ENCODE measurements around the gene CPNE9.
A peak's percentile ranks its signal among the peaks of the same experiment; 100 is the strongest.
"Not testable (repeated sequence)": the region's sequence is repeated elsewhere in the genome, so short reads cannot be mapped to it uniquely, and the experiment has no call there.

The CPNE9 gene

DNA sequence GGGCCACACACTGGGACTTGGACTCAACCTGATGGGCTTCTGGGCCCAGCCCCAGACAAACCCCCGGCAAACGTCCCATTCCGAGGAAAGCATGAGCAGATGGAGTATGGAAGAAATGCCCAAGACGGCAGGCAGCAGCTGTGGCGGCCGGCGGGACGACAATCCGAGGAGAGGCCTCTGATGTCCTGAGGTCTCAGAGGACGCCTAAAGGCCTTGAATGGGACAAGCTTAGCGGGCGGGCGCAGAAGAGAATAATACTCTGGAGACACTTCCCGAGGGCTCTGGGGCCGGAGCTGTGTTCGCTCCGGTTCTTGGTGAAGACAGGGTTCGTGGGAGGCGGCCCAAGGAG, 45.6 kb downstream of the CPNE9 start:
- DNase-seq = peak in 1 of 2 experiments; percentile 74

DNA sequence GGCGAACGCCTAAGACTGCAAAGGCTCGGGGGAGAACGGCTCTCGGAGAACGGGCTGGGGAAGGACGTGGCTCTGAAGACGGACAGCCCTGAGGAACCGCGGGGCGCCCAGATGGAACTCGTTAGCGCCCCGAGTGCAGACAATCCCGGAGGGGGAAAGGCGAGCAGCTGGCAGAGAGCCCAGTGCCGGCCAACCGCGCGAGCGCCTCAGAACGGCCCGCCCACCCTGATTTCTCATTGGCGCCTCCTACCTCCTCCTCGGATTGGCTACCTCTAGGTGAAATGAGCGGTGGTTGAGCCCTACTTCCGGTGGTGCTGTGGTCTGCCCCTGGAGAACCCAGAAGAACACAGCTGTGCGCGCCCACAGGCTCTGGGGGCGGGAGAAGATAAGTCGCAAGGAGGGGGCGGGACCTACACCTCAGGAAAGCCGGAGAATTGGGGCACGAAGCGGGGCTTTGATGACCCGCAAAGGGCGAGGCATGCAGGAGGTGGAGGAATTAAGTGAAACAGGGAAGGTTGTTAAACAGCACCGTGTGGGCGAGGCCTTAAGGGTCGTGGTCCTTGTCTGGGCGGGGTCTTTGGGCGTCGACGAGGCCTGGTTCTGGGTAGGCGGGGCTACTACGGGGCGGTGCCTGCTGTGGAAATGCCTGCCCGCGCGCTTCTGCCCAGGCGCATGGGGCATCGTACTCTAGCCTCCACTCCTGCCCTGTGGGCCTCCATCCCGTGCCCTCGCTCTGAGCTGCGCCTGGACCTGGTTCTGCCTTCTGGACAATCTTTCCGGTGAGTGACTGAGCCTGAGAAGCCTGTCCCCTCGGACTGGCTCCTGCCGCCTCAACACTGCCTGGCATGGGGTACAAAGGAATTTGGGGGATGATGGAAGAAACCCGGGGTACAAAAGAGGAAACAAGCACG, 46.3 kb downstream of the CPNE9 start, which contains the start of gene OGG1:
TSS of gene OGG1 (plus strand) at position 308 of the 911 bp plus-strand sequence. CDS start at position 643, 335 bp downstream.
- peak; percentile 99 to 100 for DNase-seq

DNA sequence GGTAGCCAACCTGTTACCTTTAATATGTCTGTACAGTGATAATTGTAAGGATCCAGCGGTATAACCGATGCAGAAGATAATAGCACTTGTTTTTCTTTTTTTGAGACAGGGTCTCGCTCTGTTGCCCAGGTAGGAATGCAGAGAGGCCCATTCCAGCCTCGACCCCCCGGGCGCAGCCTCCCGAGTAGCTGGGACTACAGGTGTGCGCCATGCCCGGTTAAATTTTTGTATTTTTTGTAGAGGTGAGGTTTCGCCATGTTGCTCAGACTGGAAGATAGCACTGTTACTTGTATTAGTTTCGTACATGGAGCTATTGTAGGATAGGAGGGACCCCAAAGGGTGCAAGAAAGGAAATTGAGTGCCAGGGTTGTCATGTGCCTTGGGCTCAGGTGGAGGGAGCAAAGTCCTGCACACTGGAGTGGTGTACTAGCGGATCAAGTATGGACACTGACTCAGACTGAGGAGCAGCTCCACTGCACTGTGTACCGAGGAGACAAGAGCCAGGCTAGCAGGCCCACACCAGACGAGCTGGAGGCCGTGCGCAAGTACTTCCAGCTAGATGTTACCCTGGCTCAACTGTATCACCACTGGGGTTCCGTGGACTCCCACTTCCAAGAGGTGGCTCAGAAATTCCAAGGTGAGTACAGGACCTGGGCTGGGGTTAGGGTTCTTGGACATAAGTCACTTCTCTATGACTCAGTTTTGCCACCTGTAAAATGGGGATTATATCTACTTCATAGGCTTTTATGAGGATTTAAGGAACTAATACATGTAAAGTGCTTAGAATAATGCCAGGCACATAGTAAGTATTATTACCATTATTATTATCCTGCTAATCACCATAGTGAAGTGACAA, 47.2 kb downstream of the CPNE9 start:
- DNase-seq = peak in 1 of 2 experiments; percentile 24

DNA sequence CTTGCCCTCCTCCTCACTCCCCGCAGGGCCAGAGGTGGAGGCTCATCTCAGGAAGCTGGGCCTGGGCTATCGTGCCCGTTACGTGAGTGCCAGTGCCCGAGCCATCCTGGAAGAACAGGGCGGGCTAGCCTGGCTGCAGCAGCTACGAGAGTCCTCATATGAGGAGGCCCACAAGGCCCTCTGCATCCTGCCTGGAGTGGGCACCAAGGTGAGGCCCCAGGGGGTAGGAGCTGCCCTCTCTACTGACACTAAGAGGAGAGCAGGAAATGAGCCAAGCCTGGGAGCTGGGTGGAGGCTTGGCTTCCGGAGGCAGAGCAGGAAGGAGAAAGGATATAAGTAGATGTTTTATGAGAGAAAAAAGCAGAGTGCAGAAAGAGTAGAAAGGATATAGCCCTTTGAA, 51.0 kb downstream of the CPNE9 start:
- peak in 1 of 2 experiments; percentile 43 for DNase-seq

DNA sequence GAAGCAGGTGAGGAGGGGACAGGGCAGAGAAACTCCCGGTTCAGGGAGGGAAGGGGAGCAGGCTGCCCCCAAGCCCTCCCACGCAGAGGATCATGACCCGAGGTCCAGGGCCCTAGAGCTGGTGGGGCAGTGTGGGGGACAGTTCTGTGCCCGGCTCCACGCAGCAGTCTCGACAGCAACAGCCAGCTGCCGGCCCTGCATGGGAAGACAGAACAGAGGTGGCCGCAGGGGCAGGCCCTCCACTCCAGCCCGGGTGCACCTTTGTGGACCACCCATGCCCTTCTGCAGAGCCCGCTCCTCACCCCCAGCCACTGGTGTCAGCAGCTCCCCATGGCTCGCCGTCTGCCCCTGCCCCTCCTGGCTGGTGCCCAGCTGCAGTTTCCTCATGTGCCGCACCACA, 53.8 kb downstream of the CPNE9 start:
- no peak for DNase-seq

DNA sequence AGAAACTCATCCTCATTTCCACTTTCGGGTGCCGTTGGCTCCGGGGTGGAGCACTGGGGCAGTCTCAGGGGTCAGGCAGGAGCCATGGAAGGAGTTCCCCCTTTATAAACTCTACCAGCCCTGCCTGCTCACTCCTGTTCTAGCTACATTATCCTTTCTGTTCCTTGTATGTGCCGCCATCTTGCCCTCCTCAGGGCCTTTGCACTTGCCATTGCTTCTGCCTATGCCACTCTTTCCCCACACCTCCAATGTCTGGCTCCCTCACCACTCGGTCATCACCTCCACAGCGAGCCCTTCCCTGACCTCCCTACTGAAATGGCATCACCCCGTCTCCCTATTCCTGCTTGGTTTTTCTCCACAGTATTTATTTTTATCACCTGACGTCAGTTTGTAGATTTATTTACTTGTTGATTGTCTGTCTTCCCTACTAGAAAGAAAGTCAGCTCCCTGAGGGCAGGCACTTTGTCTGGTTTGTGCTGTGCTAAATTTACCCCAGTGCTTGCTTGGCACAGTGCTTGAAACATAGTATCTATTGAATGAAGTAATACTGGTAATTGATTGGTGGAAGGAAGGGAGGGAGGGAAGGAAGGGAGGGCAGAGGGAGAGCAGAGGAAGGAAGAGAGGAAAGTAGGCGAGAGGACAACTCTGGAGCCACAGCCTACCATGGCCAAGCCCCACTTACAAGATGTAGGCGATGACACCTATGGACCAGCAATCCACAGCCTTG, 57.3 kb downstream of the CPNE9 start:
- no peak for DNase-seq

DNA sequence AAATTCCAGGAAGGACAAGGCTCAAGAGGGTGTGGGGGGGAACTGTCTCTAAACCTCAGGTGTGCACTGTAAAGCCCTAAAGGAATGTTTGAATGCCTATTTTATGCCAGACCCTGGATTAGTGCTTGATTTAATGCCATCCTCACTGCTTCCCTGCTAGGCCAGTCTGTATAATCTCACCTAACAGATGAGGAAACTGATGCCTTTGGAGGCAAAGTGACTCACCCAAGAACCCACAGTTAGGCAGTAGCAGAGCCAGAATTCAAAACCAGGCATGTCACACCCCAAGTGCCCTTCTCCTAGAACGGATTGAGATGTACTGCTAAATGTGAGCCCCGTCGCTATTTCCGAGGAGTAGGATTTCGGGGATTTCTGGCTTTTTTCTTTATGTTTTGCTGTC, 58.3 kb downstream of the CPNE9 start:
- DNase-seq = no peak

DNA sequence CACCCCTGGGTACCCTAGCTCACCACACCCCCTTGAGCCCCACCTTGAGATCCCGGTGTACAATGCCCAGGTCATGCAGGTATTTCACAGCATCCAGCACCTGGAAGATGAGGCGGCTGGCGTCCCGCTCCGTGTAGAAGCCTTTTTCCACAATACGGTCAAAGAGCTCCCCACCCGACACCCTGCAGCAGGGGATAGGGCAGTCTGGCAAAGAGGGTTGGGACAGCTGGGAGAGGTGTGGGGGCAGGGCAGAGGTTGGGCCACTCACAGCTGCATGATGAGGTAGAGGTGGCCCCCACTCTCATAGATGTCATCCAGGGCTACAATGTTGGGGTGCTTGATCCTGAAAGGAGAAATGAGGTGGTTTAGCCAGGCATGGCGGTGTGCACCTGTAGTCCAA, 59.2 kb downstream of the CPNE9 start:
- DNase-seq = no peak

DNA sequence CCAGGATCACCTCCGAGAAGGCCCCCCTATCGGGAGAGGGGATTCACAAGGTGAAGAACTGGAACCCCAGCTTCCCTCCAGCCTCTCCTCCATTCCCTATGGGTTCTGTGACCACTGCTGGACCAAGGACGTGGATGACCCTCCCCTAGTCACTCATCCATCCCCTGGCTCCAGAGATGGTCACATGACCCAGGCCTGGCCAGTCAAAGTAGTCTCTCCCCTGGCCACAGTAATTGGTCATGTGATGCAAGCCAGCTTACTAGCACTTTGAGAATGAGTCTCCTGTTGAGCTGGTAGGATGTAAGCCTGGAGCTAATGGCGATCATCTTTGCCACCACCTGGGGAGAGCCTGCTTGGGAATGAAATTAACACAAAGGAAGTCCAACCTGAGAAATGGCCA, 62.2 kb downstream of the CPNE9 start:
- DNase-seq = no peak

DNA sequence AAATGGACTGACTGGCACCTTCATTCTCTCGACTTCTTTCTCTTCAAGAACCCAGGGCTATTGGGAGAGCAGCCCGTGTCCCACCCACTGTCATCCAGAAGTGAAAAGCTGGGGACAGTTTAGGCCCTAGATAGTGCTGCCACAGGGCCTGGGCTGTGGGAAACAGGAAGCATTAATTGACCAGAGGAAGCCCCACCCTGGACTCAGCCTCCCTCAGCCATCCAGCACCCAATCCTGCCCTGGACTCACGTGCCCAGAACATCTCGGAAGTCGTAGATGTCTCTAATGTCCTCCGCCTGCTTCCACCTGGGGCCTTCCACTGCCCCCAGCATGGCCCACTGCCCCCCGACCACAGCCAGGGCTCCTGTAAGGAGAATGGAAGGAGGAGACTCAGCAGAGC, 63.8 kb downstream of the CPNE9 start:
- DNase-seq = no peak

DNA sequence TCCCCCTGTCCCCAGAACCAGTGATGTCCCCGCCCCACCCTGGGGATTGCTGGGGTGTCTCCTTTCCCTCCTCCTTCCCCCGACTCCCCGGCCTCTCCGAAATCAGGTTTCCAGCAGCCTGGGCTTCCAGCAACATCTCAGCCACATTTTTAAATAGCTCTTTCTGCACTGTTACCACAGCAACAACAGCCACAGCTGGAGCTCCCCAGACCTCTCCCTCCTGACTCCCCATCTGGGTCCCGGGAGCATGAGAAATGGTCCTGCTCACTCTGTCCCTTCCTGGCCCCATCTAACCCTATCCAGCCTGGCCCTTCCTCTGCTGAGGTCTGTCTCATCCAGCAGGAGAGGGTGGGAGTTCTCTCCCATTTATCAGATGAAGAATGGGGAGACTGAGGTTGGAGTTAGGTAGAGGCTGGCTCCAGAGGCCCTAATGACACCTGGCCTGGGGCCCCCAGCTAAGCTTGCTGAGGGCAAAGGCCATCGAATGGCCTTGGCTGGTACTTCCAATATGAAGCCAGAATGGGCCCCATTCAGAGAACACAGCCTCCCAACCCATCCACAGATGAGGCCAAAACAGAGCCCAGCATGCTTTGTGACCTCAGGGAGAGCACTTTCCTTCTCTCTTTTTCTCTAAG, 64.6 kb downstream of the CPNE9 start:
- no peak for DNase-seq

DNA sequence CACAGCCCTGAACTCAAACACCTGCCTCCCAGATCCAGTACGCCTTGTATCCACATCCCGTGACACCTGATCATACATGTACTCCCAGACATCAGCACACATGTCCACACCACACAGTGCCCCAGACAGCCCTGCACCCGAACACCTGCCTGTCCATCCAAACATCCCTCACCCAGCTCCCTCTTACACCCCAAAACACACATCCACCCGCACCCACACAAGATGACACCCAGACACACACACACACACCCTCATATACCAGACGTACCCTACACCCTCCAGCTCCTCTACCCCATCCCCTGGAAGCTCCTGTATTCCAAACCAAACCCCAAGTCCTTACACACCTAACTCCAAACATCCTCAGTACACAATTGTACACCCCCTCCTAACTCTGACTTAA, 65.4 kb downstream of the CPNE9 start:
- DNase-seq = no peak

DNA sequence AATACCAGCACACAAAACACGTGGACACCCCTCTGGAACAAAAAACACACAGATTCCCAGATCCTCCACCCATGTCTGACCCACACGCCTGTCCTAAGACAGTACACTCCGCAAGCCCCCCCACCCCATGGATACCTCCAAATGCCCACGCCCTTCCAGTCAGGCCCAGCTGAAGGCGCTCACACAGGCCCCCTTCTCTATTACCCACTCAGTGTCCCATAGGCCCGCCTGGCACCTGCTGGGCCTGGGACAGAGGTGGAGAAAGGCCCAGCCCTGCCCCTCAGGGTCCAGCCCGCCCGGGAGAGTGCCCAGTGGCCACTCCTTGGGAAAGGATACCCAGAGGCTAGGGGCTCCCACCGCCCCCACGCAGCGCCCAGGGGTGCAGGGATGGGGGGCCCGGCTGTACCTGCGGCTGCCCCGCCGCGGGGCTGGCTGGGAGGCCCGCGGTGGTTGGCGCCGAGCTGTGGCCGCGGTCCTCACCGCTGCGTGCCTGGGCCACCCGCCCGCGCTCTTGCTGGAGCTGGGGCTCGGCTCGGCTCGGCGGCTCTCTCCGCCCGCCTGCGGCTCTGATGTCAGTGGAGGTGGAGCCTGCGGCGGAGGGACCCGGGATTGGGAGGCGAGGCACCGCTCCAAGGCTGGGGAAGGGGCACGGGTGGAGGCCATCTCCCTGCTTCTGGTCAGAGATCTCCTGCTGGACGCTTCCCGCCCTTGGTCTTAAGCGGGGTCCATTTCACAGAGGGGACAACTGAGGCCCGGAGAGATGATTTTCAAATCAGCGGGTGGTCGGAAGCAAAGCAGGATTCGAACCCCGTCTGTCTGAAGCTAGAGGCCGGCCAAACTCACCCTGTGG, 66.0 kb downstream of the CPNE9 start, which contains the start of gene CAMK1:
TSS of gene CAMK1 (minus strand) at position 522 of the 850 bp plus-strand sequence. CDS start 2,198 bp downstream, outside the sequence.
- DNase-seq = no peak

DNA sequence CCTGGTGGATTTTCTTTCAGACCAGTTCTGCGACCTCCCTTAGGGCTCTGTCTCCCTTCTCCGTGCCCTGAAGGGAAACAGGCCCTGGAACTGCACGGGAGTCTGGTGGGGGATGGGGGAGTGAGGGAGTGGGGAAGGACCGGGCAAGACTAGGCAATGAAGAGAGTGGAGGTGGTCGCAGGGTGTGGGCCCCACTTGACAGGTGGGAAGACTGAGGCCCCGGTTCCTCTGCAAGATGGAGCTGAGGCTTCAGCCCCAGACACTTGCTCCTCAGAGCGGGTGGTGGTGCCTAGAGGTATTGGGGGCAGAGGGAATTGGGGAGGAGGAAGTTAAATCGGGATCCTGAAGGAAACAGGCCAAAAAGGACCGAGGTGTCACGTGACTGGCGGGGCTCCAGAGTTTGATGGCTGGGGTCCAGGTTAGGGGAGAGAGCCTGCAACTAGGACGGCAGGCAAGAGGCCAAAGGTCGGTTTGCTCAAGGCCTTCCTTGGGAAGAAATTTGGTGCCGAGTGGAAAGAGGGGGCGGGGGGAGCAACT, 66.7 kb downstream of the CPNE9 start:
- DNase-seq = no peak

DNA sequence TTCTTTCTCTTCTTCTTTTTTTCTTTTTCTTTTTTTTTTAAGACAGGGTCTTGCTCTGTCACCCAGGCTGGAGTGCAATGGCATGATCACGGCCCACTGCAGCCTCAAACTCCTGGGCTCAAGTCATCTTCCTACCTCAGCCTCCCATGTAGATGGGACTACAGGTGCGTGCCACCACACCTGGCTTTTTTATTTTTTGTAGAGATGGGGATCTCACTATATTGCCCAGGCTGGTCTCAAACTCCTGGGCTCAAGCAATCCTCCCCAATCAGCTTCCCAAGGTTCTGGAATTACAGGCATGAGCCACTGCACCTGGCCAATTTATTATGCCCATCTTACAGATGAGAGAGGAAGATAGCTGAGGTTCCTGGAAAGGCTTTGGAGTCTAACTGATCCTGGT, 67.4 kb downstream of the CPNE9 start:
- not testable (repeated sequence) for DNase-seq

DNA sequence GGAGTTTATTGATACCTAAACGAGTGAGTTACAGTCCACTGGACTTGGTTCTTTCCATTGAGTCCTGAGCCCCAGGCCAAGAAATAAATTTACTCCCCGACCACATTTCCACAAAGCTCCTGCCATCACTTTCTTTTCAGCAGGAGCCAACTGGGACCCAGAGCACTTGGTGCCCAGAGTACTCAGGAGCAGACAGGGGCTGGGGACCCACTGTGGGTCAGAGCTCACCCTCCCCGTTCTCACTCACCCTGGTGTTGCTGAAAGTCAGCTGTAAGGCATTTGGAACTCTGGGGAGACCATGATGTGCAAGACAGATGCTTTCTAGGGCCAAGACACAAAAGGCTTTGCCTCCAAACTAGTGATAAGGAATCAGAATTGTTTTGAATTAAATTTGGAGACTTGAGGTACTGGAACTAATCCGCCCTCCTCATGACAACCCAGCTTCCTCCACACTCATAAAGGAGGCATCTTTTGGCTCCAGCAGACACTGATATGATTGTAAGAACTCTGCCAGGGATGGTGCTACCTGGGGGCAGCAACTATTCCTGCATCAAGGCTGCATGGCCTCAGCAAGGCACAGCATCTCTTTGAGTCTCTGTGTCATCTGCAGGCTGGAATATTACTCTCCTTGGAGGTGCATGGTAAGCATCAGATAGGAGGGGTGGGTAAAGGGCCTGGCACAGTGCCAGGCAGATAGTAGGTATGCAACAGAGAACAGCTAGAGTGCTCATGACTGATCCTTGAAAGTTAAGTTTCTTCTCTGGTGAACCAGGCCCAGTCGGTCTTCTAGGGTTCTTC, 73.5 kb downstream of the CPNE9 start:
- no peak for DNase-seq

DNA sequence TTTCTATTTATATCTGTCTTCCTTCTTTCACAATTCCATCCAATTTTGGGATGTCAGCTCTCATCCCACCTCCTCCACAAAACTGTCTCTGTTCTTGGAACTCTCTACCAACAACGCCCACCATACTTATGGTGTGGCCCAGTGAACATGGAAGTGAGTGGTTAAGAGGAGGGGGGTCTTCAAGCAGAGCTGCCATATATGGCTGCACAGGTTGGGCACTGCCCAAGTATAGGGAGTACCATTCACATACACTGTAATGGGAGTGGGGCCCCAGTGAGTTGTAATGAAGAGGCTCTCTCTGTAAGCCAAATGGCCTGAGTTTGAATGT, 74.0 kb downstream of the CPNE9 start:
- no peak for DNase-seq

DNA sequence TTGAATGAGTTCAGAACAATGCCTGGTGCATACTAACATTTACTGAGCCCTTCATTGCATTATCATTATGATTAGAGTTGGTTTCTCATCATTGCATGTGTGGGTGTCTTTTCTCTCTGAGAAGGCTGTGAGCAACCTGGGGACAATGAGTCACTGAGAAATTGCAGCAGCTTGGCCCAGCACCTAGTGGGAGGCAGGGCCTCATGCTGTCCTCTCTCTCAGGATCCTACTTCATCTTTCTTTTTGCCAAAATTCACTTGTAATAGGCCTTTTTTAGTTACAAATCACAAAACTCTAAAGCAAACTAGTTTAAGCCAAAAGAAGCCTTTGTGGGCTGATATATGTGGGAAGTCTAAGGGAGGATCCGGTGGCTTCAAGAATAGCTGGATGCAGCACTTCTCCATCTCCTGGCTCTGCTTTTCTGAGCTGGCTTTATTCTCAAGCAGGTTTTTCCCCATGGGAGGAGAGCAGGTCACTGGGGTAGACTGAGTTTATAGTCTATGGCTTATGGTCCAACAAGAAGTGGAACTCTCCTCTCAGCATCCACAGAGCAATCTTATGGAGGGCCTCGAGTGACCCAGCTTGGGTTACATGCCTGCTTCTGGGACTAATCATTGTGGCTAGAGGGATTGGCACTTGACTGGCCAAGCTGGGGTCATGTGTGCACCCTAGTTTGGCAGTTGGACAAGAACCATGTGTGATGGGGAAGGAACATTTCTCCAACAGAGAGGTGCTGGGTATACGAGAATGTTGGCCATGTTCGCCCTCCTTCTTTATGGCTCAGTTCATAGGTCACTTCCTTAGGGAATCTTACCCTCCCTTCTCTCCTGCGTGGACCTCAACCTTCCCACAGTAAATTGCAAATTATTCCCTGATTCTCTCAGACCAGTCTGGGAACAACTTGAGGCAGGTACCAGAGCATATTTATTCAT, 74.8 kb downstream of the CPNE9 start:
- DNase-seq = no peak

DNA sequence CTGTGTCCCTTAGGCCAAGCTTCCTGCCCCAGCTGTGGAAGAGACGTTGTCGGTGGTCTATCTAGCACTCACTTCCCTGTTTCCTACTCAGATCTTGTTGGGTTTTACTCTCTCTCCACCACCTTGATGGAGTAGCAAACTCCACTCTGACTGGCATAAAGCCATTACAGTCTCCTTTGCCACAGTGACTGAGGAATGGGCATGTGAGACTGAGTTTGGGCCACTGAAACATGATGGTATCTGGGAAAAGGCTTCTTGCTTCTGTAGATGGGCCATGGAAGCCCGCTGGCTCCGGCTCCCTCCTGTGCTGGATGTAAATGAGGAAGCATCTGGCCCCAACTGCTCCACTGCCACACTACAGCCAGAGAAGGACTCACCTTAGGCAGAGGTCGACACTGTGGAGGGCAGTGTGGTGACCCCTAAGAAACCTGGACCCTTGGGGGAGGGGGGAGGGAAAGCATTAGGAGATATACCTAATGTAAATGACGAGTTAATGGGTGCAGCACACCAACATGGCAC, 75.5 kb downstream of the CPNE9 start:
- no peak for DNase-seq
